GM19240 (cell line): ENCODE data around the gene MROH9.
"Not testable (repeated sequence)": the region's sequence is repeated elsewhere in the genome, so short reads cannot be mapped to it uniquely, and the experiment has no call there.

Source experiments
- DNase-seq: peaks from one replicate; pipeline ENCODE4 v3.0.0; 2011; ENCODE audit warnings: low spot score; ENCODE audit not compliant: insufficient read length

The MROH9 gene, protein sequence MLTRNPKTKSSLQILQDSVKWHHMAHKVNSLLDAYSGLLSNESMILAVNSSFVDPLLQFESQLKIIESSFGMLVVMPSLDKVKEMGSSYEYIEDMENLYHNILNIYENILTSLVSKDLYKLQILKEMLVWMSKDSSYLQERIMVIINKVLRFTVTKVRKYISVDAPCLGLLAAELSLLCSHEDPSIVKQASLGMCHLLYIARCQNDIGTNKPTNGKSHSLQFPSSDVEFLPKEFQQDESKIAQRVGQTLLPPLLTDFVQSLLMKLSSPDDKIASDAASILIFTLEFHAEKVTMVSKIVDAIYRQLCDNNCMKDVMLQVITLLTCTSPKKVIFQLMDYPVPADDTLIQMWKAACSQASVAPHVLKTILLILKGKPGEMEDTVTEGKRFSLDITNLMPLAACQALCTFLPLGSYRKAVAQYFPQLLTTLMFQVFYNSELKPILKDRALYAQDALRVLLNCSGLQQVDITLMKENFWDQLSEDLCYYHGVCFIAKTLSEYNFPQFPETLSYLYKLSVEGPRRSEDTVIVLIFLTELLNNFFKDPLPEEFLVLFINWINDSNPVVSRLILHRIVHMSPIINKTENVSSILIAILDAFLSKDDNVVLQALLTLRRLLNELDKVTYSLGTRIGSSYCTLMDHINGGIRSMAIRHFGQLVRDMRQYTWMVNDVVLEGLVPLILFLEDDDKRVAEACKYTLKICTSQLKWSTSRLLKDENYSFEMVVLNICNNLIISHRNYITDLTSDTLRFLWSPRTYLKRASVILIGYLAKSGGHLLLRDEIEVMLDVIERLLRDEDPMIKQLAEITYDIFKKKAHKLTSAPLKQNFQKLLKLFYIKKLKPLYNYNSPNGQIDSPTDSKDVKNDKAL

DNA sequence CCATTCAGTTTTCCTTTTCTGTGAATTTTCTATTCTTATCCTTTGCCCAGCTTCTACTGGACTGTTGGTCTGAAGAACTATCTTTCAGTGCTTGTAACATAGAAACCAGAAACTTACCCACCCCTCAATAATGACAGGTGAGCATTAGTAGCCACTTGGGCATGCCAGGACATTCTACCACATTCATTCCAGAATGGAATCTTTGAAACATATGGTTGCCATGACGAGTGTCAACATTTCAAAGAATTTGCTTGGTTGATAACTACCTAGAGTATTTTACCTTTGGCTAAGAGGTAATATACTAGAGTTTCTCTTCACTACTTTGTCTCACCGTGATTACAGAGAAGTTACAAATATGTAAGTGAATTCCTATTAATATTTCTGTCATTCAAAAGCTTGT is at the start of gene MROH9:
Gene MROH9, plus strand, starts transcription at position 304 of the 400 bp plus-strand sequence. CDS start 10,023 bp downstream, outside the sequence.
- no peak for DNase-seq

DNA sequence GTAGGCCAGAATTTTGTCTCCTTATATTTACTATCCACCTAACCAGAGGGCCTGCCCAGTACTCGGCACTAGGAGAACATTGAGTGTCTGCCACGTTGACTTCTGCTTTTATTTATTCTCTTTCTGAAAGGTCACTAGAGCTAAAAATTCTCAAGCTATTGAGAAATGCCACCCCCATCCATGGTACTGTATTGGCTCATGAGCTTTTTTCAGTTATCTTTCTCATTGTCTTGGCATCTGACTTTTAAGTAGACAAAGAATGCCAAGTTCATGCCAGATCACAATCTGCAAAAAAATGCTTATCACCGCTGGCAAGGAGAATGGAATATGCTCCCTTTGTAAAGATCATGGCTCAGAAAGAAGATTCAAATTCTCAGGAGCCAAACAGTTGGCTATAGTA is 49.8 kb upstream of the MROH9 start:
- no peak for DNase-seq

DNA sequence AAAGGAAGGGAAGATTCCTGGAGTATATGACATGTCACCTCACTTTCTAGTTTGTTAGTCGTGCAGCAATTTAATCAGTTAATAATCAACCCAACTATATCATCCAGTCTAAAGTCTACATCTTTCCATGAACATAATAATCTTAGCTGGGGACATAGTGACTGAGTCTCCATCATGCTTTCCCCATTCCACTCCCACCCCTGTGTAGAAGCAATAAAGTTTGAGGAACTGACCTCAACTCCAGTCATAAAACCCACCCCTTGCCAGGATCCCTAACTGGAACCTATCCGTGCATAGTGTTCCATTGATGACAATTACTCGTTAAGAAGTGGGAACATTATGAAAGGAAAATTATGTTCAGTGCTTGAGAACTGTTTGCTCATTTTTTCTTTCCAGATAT is 48.9 kb upstream of the MROH9 start:
- DNase-seq = no peak

DNA sequence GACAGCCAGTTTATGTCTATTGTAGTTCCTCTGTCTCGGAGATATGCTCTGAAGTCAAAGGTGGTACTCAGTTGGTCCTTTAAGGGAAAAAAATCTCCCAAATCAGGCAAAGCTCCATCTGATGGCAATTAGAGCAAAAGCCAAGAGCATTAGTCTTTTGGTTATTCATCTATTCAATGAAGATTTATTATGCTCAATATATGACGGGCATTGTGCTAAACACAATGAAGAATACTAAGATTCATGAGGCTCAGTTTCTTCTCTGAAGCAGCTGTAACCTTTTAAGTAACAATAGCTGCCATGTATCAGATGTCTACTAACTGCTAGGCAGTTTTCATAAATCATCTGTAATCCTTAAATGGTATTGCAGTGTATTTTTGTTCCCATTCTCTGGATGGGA is 47.6 kb upstream of the MROH9 start:
- no peak for DNase-seq

DNA sequence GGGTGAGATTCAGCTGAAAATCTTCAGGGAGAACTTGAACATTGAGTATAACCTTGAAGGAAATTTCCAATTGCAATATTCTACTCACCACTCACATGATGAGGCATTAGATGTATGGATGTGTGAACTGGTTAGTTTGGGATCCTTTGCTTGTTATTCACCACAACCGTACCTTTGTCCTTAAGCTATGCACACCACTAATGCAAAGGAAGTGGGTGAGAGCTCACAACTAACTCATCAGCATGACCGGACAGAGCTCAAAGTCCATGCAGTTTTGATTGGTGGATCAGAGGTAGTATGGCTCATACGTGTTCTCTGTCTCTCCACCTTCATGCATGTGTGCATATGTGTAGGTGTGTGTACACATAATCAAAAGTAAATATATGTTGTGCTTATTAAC is 43.5 kb upstream of the MROH9 start:
- DNase-seq = no peak

DNA sequence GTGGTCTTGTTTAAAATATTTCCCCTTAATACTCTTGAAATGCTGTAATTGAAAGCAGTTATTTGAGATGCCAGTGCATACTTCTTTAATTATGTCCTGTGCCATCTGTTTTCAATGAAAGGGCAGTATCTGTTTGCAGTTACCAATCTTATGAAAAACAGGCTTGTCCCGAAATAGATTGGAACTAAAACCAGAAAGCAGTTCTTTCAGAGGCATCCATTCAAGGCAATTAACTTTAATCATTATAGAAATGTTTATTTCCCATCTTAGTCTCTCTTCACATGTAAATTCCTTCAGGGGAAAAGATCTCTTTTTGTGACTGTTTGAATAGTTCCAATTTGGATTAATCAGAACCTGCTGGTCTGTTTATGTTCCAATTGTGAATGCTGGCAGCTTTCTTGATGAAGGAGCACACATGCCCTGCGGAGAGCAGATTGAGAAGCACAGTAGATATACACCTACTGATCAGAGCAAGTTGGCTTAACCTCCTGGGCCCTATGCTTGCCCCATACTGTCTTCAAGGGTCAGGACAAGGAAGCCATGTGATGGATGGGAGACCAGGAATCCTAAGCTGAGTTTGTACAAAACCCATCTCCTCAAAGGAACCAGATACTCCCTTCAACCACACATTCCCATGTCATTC is 41.6 kb upstream of the MROH9 start:
- no peak for DNase-seq

DNA sequence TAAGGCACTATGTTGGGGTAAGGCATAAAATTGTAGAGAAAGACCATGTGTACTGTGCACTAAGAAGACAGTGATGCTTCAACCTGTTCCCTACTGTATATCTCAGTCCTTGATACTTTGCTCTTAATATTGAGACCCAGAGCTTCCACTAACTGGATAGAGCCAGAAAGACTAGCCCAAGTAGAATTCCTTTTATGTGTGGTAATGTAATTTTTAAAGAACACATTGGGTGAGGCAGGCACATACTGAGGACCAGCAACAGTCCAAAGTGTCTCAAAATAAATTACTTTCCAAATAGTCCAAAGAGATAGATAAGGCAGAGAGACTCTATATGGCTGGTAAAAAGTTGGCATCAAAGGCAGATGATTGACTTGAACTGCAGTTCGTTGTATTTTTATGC is 31.4 kb upstream of the MROH9 start:
- no peak for DNase-seq

DNA sequence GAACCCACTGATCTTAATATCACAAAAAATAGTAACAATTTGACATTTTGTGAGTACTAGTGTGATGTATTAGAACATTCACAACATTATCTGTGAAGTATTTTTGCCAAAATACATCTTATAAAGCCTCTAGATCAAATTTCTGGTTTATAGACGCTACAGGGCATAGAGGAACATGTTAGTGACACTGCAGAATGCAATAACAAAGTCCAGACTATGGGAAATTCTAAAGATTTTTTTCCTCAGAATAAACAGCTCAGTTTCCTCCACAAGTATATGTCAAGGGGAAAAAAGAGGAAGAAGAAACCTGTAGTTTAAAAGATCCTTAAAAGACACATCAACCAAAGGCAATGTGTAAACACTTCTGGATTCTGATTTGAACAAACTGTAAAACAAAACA is 26.4 kb upstream of the MROH9 start:
- DNase-seq = no peak

DNA sequence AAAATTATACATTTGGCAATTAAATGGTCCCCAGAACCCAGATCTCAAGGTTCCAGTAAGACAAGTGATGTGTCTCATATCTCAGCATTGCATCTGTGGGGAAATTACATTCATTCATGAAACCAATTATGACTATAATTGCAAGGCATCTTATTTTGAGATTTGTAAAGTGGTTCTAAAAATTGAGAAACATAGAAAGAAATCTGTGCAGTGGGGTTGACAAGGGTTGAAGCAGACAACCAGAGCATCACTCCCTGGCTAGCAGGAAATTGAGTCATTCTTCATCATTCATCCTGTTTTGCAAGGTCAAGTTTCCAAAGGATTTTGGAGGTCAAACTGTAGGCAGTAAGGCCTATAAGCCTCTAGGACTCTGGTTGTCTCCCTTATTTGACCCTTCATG is 25.1 kb upstream of the MROH9 start:
- DNase-seq = no peak

DNA sequence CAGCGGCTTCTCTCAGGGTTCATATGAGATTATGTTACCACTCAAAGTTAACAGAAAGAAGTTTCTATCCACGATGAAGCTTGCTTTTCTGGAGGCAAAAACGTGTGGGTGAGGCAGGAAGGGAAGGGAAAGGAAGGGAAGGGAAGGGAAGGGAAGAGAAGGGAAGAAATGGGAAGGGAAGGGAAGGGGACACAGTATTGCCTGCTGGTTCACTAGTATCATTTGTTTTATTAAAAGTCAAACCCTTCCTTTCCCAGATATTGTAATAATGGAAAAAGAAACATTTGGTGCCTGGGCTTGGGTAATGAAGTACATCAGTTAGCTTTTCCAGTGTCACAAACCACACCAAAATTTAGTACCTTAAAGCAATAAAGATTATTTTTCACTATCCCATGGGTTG is 18.0 kb upstream of the MROH9 start:
- no peak for DNase-seq

DNA sequence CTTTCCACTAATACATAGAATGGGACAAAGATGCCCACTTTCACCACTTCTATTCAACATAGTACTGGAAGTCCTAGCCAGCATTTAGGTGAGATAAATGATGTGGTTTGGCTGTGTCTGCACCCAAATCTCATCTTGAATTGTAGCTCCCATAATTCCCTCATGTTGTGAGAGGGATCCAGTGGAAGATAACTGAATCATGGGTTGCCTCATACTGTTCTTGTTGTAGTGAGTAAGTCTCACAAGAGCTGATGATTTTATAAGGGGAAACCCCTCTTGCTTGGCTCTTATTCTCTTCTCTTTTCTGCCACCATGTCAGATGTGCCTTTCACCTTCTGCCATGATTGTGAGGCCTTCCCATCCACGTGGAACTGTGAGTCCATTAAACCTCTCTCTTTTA is 10.7 kb upstream of the MROH9 start:
- DNase-seq = not testable (repeated sequence)

DNA sequence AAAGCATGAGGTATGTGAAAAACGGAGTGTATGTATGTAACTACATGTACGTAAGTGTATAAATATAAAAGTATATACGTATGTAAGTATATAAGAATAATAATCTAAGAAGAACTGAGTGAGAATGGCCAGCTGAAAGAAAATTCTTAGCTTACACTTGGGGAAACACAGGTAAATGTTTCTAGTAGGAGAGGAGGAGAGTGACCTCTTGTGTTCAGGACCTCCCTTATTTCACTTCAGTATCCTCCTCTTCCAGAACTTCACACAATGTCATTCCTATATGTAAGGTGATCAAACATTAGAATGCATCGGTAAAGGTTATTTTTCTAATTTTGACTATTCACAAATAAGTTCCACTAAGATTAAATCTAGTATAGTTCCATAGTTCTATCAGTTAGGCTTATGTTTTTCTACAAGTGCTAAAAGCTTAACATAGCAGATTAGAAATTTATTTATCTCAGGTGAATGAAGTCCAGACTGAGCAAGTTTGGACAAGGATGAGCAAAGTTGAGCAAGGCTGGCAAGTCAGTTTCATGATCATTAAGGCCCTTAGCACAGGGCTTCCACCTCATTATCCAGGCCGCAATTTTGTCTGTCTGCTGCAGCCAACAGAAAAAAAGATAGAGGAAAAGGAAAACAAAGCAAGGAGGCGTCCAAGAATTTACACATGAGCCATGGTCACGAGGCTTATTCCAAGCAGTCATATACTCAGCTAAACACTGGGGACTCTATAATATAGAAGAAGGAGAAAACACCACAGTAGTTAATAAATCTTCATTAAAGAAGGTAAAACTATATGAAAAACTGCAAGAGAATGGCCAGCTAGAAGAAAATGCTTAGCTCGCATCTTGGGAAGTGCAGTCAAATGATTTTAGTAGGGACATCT is 7.1 kb upstream of the MROH9 start:
- DNase-seq = no peak

DNA sequence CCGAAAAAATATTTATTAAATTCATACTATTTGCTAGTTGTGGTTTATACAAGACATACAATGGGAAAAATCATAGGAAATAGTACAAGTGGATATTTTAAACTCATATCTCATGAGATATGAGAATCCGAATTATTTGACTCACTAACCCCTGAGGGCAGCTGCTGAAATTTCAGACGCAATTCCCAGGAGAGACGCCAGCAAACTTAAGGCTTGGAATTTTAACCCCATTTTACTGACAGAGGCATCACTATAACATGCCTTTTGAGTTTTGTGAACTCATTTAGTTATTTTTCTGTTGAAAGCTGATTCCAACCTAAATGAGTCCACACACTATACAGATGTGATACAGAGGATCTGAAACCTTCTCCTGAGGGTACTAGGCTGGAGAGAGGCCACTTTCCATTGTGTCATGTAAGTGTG is 5.9 kb upstream of the MROH9 start:
- no peak for DNase-seq

DNA sequence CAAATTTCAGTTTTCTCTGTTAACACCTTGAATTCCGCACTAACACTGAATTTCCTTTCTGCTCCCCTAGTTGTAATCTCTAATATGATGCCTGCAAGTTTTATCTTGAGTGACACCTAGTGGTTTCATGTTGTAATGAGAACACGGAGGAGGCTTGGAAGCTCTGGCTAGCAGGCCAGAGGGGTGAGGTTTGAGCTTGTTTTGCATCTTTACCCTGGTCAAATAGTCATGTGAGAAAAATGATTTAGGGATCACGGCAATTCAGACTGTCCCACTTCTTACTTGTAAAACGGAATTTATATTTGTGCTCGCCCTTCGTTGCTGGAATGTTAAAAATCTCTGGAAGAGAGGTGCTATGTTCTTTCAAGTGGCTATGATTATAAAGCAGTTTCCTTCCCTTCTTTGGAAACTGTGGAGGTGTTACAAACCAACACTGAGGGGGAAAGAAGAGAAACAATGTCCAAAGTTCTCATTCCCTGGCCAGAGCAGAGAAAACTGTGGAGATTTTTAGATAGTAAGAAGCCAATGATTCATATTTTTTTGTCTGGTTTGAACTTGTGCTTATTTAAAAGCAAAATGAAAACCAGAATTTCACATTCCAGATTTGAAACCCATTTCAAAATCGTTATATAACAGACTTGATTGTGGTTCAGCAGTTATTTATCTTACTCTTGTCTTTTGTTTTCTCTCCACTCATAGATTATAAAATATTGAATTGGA is 5.3 kb upstream of the MROH9 start:
- peak; percentile 55 for DNase-seq

DNA sequence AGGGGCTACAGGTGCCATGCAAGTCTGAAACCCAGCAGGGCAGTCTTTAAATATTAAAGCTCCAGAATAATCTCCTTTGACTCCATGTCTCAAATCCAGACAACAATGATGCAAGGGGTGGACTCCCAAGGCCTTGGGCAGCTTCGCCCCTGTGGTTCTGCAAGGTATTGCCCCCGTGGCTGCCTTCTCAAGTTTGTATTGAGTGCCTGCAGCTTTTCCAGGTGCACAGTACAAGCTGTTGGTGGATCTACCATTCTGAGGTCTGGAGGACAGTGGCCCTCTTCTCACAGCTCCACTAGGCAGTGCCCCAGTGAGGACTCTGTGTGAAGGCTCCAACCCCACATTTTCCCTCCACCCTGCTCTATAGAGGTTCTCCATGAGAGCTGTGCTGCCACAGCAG is 3.7 kb upstream of the MROH9 start:
- no peak for DNase-seq

DNA sequence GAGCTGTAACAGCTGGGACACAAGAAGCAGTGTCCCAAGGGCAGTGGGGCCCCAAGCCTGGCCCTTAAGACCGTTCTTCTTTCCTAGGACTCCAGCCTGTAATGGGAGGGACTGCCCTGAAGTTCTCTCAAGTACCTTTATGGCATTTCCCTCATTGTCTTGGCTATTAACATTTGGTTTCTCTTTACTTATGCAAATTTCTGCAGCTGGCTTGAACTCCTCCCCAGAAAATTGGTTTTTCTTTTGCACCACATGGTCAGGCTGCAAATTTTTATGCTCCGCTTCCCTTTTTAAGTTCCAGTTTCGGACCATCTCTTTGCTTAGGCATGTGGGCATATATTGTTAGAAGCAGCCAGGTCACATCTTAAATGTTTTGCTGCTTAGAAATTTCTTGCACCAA is 3.1 kb upstream of the MROH9 start:
- no peak for DNase-seq

DNA sequence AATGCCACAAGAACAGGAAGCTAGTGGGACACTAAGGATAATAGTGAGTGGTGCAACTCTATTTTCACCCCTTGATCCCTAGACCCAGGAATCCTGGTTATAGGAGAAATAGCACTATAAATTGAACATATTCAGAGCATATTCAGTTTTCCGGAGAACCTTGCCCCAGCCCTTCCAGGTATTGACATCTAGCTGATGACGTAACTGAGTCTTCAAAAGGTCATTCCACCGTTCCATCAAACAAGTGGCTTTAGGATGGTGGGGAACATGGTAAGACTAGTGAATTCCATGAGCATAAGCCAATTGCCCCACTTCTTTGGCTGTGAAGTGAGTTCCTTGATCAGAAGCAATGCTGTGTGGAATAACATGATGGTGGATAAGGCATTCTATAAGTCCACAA is 2.9 kb downstream of the MROH9 start:
- no peak for DNase-seq

DNA sequence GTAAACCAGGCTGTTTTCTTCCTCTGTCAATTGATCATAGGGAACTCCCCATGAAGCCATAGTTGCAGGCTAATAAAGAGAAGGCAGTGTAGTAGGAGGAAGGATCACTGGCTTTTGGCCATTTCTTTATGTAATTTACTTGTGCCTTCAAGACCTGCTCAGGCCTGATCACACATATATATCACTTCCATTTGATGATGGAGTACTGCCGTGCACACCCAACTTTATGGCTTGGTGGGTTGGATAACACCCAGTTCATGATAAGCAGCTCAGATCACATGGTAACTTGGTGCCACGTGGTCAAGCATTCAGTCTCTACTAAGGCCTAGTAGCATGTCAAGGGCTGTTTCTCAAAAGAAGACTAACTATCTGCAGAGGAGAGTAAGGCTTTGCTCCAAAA is 4.1 kb downstream of the MROH9 start:
- no peak for DNase-seq

DNA sequence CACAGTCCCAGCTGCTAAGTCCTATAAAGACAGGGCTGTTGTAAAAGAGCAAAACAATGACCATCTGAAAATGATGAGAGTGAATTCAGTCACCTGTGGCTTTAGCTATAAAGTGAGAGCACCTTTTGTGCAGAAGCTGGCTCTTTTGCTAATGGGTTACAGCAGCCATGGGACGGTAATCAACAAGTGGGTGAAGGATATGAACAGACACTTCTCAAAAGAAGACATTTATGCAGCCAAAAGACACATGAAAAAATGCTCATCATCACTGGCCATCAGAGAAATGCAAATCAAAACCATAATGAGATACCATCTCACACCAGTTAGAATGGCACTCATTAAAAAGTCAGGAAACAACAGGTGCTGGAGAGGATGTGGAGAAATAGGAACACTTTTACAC is 16.4 kb downstream of the MROH9 start:
- DNase-seq = not testable (repeated sequence)

DNA sequence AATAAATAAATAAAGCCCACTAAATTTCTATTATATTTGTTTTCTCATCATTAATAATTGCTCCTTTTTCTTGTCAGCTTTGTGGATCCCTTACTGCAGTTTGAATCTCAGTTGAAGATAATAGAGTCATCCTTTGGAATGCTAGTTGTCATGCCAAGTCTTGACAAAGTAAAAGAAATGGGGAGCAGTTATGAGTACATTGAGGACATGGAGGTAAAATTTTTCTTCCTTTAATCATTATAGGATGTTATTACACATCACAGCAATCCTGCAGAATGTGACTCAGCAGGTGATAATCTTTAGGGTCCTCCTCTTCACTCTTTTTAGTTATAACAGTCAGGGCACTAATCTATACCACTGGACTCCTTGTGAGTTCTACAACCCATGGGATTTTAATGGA is 24.1 kb downstream of the MROH9 start:
- DNase-seq = no peak

DNA sequence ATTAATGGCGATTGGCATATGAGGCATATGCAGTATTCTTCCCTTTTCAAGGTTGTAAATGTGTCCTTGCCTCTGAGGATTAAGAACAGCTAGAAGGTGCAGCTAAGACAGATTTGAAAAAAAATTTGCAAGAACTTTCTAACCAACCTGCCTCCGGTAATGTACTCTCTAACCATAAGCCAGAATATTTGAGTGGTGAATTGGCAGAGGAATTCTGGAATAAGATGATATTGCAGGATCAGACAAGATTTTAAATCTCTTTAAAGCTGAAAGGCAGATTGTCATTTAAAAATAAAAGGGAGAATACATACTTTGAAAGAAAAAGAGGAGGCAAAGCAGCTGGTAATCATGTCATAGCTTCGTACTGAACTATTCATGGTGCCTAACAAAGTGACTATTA is 29.2 kb downstream of the MROH9 start:
- DNase-seq = no peak
